ENCODE results near the gene ANO2.
"Not testable (repeated sequence)": the region's sequence is repeated elsewhere in the genome, so short reads cannot be mapped to it uniquely, and the experiment has no call there.

Gene ANO2

GRCh38 chr12:5549011-5549410, 396.0 kb downstream of the ANO2 start:
- DNase-seq (ENCODE audit: low read depth, low spot score): no peak

DNA sequence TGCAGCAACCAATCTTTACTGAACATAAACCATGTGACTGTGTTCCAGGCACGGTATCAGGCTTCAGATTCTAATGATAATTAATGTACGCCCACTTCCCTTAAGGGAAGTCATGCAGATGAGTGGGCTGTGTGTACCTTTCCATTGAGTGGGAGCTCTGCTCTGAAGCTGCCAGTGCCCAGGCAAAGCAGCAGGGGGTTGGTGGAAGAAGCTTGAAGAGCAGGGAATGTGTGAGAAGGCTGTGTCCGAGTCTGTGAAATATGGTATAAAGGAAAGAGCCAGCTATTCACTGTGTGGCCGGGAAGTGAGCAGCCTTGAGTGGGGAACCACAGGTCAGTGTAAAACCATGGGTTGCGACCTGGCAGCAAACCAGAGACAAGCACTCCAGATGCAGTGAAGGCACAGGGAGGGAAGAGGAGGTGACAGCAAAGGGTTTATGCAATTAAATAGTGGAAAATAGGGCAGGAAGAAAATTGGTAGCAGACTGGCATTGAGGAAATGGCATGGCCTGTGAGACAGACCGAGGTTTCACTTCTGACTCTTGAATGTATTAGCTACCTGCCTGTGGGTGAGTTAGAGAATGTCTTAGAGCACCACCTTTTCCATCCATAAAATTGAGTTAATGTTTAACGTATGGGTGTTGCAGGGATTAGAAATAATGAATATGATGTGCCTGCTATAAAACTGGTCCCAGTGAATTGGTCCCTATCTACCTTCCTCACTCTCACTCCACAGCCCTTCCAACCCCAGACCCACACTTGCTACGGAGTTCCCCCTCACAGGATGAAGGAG, 396.7 kb downstream of the ANO2 start:
- no peak for DNase-seq (ENCODE audit: low read depth, low spot score)

- no peak for DNase-seq (ENCODE audit: low read depth, low spot score)
Observed at GRCh38 chr12:5546616-5547015, 398.4 kb downstream of the ANO2 start.

GRCh38 chr12:5537771-5538170, 407.3 kb downstream of the ANO2 start:
- DNase-seq (ENCODE audit: low read depth, low spot score): no peak

DNA sequence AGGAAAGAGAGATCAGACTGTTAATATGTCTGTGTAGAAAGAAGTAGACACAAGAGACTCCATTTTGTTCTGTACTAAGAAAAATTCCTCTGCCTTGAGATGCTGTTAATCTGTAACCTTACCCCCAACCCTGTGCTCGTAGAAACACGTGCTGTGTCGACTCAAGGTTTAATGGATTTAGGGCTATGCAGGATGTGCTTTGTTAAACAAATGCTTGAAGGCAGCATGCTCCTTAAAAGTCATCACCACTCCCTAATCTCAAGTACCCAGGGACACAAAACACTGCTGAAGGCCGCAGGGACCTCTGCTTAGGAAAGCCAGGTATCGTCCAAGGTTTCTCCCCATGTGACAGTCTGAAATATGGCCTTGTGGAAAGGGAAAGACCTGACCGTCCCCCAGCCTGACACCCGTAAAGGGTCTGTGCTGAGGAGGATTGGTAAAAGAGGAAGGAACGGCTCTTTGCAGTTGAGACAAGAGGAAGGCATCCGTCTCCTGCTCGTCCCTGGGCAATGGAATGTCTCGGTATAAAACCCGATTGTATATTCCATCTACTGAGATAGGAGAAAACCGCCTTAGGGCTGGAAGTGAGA, 407.9 kb downstream of the ANO2 start:
- not testable (repeated sequence) for DNase-seq (ENCODE audit: low read depth, low spot score)

DNA sequence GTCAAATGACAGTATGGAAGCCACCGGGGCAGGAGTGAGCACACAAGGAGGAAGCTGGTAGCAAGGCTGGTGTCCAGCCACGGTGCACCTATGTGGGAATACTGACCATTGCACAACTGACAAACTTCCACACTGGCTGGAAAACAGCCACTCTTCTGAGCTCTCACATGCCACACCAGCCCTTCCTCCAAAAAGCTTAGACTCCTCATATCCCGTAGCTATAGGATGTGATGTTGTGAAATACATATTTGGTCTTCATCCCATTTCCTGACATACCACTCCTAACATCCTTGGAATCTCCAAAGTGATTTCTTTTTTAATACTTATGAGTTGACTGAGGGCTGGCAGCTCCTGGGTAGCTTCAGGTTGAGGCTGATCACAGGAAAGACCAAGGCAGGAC, 409.5 kb downstream of the ANO2 start:
- no peak for DNase-seq (ENCODE audit: low read depth, low spot score)

GRCh38 chr12:5534426-5535199, 410.4 kb downstream of the ANO2 start:
- no peak for DNase-seq (ENCODE audit: low read depth, low spot score)

- DNase-seq (ENCODE audit: low read depth, low spot score): no peak
Observed at GRCh38 chr12:5533368-5533767, 411.7 kb downstream of the ANO2 start.

GRCh38 chr12:5525783-5526367, 419.2 kb downstream of the ANO2 start:
- DNase-seq (ENCODE audit: low read depth, low spot score): no peak

DNA sequence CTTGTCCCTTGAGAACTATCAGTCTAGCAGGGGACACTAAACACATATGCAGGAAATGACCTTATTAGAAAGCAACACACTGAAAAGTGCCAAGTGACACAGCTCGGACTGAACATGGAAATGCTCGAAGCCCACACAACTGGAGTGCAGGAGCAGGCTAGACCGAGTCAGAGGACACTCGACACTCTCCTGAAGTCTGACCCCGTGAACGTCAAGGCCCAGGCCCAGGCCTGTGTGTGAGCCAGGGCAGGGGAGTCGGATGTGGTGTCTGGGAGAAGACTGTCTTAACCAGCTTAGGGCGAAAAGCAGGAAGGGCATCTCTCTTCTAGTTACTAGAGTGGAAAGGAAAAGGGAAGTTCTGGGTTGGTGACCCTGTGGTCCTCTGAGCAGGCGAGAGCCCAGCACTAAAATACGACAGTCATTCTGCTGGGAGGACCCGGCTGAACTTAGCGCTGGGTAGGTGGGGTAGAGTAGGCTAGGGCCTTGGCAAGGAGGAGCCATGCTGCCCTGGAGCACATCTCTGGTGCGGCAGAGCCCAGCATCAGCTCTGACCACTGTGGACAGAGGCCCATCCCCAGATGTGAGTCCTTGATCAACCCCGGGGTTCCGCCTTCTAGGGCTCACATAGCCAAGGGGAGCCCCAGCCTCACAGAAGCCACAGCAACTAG, 420.2 kb downstream of the ANO2 start:
- no peak for DNase-seq (ENCODE audit: low read depth, low spot score)

- DNase-seq (ENCODE audit: low read depth, low spot score): no peak
Observed at GRCh38 chr12:5524116-5524768, 420.8 kb downstream of the ANO2 start.

GRCh38 chr12:5523396-5524115, 421.5 kb downstream of the ANO2 start:
- no peak for DNase-seq (ENCODE audit: low read depth, low spot score)

DNA sequence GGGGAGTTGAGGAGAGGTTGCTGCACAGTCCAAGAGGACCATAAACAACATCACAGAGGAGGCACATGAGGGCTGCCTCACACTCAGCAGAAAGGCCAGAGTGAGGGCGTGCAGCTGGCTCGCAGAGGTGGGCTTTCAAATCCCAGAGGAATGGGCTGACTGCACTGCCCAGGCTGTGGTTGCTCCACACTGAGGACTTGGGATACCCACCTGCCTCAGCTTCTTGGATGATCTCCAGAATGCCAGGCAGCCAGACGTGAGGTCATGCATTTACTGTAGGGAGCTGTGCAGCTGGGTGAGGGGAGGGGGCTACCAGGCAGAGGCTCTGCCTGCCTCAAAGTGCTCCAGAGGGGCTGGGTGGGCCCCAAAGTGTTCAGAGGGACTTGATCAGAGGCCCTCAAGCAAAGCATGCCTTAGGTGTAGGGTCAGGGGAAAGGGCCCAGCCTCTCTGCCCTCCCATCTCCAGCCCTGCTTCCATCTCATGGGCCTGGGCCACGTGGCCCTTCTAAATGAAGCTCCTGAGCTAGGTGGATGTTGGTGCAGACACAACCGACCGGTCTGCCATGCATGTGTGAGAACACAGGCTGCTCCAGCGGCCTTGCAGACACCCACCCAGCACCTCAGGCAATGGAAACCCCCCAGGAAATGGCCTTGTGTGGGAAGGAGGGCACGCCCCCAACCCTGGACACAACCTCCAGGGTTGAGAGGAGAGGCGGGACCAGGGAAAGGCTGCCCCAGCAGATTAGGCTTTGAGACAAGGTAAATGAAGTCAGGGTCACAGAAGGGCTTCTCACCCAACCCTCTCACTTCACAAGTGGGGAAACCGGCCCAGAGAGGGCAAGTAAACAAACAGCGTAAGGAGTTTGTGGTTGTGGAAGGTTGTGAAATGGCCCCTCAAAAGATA, 422.4 kb downstream of the ANO2 start:
- DNase-seq (ENCODE audit: low read depth, low spot score): no peak

GRCh38 chr12:5521456-5522325, 423.4 kb downstream of the ANO2 start:
- DNase-seq (ENCODE audit: low read depth, low spot score): no peak

DNA sequence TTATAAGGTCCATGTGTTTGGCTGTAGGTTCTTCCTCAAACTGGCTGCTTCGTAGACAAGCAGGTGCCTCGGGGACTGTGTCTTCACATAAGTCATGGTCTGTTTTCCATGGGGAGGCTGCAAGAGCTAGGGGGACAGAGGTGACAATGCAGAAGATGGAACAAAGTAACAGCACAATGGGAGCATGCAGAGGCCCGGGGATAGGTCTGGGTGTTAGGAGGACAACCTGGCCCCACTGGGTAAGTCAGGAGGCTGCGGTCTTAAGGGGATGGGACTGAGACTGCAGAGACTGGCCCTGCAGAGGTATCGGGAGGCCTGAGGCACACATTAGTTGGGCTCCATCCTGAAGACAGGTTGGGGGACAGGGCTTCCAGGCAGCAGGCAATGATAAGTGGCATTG, 424.2 kb downstream of the ANO2 start:
- DNase-seq (ENCODE audit: low read depth, low spot score): no peak

DNA sequence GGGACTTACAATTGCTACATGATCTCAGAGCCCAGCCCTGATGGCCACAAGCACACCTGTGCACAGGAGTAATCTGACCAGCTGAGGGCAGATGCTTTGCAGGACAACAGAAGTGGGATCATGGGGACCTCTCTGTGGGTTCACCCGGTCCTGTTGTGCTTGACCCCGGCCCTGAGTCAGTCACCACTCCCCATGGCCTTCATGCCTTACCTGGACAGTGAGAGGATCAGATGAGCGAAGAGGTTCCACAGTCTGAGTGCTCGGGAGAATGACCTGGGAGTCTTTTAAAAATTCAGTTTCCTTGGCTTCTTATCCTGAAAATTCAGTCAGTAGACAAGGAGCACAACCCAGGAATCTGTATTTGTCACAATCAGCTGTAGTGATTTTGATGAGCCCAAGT, 425.0 kb downstream of the ANO2 start:
- no peak for DNase-seq (ENCODE audit: low read depth, low spot score)

GRCh38 chr12:5518584-5519365, 426.3 kb downstream of the ANO2 start:
- no peak for DNase-seq (ENCODE audit: low read depth, low spot score)

Data from brain pericyte (primary cell).